Cerebellar nuclear complex (tissue), 1 donor: ENCODE measurements around the gene EIF4A2.
"Not testable (repeated sequence)": the region's sequence is repeated elsewhere in the genome, so short reads cannot be mapped to it uniquely, and the experiment has no call there.

Source experiments
- DNase-seq, 2 experiments: peaks; one replicate each; lab custom pipeline; 2025; lab: John Stamatoyannopoulos, UW

The EIF4A2 gene

DNA sequence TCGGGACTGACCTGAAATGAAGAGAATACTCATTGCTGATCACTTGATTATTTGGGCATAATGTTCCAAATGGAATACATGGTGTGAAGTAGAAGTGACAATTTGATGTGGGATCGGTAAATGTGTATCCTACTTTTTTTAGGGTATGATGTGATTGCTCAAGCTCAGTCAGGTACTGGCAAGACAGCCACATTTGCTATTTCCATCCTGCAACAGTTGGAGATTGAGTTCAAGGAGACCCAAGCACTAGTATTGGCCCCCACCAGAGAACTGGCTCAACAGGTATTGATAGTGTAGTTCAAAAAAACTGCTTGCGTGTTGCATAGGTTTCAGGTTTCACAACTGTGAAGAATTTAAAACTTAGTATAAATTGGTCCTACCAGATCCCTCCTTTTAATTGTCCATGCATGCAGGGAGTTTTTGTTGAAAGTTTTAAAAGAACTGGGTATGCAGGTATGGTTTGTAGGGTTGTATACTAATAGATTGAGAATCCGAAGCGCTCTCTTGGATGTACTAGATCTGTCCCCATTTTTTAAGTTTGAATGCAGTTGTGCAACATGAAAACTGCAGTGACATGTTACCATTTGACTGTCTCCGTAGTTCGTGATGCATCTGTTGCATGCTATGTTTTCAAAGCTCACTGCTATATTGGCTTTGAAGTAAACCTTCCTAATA is 1.6 kb downstream of the EIF4A2 start:
- DNase-seq: no peak

DNA sequence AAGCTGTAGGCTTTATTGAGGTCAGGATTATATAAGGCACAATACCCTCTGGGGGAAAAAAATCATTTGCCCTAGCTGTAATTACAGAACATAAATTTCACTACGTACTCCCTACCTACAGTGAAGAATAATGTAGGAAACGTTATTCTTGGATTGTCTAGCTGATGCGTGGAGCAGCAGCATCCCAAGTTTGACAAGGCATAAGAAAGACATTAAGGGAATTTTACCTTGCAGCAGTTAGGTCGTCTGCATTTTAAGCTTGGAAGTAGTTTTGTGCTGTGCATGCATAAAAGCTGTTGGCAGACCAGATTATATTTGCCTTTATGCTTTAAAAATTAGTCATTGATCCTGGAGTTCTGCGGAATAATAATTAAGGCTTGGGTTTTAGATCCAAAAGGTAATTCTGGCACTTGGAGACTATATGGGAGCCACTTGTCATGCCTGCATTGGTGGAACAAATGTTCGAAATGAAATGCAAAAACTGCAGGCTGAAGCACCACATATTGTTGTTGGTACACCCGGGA is 2.2 kb downstream of the EIF4A2 start:
- DNase-seq: no peak

DNA sequence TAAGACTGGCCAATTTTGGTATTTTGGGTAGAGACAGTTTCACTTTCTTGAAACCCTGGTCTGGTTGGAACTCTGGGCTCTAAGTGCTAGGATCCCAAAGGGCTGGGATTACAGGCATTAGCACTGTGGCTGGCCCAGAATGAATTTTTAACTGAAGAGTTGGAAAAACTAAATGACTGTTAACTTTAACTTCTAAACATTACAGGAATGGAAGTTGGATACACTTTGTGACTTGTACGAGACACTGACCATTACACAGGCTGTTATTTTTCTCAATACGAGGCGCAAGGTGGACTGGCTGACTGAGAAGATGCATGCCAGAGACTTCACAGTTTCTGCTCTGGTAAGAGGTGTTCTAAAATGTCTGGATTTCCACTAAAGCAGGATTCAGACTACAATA is 3.5 kb downstream of the EIF4A2 start:
- no peak for DNase-seq

DNA sequence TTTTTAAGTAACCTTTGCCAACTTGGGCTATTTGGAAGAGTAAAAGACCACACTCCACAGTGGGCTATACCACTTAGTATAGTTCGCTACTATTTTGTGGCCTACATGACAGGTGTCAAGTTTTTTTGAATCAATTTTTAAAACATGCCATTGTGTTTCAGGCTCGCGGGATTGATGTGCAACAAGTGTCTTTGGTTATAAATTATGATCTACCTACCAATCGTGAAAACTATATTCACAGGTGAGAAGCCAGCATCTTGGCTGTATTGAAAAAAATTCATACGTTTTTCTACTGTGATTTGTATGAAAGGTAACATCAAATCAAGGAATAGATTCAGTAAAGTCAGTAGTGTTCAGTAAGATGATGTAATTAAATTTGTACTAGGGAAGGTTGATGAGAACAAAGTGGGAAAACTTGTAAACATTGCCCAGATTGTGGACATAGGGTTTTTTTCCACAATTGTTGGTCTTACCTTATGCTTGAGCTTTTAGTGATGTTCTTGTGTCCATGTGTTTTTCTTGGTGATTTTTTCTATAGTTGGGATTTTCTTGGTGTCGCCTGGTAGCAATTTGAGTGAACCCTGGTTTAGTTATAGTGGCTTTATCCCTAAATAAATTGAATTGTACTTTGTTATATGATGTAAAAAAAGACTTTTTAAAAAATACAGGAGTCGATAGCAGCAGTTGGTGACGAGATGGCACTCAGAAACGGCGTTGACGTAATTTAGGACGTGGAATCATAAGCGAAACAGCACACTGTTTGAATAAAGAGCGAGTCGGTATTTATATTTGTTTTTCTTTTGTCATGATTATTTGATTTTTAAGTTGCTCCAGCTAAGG is 4.5 kb downstream of the EIF4A2 start:
- no peak for DNase-seq

DNA sequence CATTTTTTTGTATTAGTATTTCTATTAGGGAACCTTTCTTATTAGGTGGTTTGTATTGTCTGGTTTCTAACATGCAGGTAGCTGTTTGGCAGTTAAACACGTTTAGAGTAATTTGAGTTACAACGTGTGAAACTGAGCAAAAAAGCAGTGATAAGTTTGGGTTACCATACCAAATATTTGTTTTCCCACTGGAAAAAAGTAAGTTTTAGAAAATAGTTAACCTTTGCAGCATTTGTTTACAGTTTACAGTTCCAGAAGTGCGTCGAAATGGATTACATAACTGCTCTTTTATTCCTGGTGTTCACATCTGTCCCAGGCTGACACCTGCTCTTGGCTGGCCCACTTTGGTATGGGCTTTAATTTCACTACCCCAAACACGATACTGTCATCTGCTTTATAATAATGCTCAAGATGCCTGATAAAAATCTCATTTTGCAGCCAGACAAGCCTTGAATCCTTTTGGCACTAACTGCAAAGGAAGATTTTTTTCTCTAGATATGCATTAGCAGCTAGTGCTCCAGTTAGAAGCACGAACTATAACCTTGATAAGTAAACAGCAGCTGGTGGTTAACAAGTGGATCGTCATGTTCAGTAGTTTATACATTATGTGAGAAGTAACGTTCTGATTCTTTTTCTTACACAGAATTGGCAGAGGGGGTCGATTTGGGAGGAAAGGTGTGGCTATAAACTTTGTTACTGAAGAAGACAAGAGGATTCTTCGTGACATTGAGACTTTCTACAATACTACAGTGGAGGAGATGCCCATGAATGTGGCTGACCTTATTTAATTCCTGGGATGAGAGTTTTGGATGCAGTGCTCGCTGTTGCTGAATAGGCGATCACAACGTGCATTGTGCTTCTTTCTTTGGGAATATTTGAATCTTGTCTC is 5.3 kb downstream of the EIF4A2 start:
- no peak for DNase-seq

DNA sequence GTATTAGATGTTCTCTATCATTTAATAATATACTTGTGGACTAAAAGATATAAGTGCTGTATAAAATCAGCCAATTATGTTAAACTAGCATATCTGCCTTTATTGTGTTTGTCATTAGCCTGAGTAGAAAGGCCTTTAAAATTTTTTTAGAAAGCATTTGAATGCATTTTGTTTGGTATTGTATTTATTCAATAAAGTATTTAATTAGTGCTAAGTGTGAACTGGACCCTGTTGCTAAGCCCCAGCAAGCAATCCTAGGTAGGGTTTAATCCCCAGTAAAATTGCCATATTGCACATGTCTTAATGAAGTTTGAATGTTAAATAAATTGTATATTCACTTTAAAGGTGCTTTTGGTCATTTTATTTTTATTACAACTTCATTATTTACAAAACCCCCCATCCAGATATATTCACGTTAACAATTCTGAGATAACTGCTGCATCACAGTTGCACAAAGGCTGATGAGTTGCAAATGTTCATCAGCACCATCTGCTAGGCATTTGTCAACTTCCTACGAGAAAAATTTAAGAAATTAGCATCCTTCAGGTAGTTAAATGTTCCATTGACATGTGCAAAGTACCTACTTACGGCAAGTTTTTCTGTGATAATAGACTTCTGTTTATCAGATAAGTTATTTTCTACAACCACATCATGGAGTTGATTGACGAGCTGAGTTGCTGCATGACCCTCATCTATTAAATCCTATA is 6.3 kb downstream of the EIF4A2 start:
- no peak for DNase-seq

DNA sequence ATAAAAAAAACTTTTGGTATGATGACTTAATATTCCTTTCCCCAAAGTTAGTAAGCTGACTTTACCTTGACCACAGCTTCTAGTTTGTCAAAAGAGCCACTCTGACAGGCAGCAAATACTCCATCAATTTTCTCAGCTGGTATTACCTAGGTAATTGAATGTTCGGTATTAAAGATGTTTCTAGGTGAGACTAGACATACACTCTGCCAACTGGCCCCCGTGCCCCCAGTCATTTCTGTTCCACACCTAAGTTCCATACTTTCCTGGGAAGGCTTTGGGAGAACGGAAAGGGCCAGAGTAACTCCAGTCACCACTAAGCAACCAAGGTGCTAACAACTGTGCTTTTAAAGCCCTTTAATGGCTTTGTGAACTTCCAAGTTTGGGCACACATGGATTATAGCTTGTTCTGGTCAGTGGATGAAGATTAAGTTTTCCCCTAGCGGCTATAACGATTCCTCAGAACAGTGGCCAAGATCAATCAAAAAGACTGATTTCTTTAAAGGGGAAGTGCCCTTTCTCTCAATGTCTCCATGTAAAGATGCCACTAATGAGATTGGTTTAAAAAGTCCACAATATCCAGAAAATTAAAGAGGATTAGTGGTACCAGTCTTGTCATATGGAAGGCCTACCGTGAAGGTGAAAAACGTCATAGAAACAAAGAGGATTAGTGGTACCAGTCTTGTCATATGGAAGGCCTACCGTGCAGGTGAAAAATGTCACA is 7.0 kb downstream of the EIF4A2 start:
- DNase-seq: no peak

DNA sequence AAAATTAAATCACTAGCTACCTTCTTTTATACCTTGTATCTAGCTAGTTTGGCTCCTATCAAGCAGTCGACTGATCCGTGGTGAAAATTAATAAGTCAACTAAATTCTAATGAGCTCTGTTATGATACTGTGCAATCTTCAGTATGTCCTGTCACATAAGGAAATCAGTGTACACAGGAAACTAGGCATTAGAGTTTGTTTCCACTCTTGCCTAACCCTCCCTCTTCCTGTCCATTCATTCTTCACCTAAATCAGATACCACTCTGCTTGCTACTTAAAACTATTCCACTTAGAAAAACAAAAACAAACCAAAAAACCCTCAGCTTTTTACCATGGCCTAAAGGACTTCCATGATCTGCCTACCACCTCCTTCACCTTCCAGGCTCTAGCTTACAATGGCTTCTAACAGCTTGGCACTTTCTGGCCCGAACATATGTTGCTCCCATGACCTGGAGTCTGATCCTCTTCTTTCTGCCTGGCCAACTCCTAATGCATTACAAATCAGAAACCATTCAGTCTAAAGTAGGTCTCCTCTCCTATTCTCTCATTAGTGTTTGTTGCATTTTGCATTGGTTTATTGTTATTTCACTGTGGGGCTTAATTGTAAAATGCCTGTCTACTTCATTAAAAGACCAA is 15.0 kb downstream of the EIF4A2 start:
- DNase-seq: no peak

DNA sequence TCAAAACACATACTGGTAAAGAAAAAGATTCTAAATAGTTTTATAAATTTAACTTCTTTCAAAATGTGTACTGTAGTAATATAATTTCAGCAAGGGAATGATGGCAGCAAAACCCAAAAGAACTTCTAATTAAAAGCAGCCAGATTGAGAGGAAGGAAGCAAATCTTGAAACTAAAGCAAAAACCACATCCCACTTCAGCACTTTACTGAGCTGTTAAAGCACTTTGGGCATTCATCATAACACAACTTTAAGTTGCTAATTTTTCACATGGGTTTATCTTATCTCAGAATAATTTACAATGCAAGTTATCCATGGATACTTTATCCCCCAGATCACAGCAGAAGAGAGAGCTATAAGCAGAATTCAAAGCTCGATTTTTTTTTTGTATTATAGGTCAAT is 16.9 kb downstream of the EIF4A2 start:
- no peak for DNase-seq

DNA sequence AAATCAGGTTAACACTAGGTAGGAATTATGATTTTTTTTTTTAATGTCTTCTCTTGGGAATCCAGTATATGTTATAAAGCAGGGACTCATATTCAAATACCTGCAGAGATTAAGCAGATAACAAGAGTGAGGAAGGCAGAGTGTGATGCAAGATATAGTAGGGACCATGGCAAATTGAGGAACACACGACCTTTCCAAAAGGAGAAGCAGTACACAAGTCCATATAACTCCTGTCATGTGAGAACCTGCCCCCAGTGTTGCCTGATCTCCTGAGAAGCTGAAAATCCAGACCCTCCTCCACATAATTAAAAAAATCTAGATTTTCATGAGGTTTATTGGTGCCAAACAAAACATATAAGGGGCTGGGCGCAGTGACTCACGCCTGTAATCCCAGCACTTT is 19.3 kb downstream of the EIF4A2 start:
- no peak for DNase-seq

DNA sequence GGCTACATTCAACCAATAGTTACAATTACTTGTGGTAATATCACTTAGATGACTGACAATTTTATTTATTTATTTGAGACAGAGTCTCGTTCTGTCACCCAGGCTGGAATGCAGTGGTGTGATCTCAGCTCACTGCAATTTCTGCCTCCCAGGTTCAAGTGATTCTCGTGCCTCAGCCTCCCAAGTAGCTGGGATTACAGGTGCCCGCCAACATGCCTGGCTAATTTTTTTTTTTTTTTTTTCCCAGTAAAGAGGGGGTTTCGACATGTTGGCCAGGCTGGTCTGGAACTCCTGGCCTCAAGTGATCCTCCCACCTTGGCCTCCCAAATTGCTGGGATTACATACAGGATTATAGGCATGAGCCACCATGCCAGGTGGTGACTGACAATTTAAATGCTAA is 20.1 kb downstream of the EIF4A2 start:
- not testable (repeated sequence) for DNase-seq

DNA sequence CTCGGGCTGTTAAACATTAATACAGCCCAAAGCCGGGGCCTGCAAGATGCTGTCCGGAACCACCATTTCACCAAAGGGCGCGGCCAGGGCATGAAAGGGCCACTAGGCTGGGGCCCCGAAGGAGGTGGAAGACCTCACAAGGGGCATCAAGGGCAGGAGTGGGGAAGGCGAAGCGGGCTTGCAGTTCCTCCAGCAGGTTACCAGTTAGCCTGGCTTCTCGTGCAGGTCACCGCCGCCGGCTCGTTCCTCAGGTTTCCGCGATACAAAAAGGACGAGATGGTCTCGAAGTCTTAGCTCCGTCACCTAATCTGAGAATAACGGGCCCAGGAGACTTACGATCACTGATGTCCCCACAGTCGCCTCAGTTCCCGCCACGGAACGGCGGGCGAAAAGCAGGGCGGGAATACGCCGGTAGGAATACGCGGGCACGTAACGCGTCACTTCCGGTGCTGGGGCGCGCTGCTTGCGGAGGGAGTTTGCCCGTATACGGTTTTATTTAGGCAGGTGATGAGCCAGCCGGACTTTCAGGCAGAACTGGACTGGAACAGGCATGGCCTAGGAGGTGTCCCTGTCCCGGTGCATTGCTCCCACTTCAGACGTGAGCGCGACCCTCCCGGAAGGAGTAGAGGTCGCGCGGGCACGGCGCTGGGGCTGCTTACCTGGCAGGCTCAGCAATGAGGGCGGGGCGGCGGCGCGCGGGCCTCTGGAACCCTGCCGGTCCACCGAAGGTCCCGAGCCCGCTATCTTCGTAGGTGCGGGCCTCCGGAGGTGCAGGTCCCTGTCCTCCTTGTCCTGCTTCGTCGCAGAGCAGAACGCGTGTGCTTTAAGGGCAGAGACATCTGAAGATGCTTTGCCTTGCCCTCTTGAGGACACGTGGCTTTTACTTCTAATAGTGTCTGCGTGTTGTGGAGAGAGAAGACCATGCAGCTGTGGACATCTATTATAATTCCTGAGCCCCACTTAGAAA is 23.0 kb downstream of the EIF4A2 start, which contains the start of gene RFC4:
Gene RFC4, minus strand, starts transcription at position 394 of the 967 bp plus-strand sequence. CDS start 1,769 bp downstream, outside the sequence.
- peak in 1 of 2 experiments; percentile 73 for DNase-seq

DNA sequence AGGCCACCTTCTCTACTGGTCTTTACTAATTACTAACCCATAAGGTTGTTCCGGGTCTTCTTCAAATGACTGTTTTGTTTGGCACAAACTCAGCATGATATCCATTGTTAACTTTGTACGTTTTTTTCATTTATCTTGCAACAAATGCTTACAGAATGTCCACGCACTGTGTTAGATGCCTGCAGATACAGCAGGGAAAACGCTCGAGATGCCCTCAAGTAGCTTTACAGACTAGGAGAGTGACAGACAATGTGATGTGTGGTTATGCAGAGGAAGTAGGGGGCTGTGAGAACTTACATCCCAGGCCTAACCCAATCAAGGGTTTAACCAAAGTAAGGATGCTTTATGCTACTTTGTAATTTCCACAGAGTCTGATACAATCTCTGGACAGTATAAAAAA is 23.9 kb downstream of the EIF4A2 start:
- DNase-seq: no peak

DNA sequence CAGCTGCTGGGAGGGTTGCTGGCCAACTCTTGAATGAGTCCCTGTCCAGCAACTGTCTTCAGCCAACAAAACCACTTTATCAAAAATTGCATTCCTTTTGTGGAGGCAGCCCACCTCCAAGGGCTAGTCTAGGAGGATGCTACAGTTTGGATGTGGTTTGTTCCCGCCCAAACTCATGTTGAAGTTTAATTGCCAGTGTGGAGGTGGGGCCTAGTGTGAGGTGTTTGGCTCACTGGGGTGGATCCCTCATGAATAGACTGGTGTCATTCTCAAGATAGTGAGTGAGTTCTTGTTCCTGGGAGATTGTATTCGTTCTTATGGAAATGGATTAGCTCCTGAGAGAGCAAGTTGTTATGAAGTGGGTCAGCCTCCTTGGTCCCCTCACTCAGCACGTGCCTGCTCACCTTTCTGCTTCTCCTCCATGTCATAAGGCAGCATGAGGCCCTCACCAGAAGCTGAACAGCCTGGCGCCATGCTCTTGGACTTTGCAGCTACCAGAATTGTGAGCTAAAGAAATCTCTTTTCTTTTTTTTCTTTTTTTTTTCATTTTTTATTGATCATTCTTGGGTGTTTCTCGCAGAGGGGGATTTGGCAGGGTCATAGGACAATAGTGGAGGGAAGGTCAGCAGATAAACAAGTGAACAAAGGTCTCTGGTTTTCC is 27.1 kb downstream of the EIF4A2 start:
- DNase-seq: no peak

DNA sequence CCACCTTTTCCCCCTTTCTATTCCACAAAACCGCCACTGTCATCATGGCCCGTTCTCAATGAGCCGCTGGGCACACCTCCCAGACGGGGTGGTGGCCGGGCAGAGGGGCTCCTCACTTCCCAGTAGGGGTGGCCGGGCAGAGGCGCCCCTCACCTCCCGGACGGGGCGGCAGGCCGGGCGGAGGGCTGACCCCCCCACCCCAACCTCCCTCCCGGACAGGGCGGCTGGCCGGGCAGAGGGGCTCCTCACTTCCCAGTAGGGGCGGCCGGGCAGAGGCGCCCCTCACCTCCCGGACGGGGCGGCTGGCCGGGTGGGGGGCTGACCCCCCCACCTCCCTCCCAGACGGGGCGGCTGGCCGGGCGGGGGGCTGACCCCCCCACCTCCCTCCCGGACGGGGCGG is 27.9 kb downstream of the EIF4A2 start:
- DNase-seq: not testable (repeated sequence)

DNA sequence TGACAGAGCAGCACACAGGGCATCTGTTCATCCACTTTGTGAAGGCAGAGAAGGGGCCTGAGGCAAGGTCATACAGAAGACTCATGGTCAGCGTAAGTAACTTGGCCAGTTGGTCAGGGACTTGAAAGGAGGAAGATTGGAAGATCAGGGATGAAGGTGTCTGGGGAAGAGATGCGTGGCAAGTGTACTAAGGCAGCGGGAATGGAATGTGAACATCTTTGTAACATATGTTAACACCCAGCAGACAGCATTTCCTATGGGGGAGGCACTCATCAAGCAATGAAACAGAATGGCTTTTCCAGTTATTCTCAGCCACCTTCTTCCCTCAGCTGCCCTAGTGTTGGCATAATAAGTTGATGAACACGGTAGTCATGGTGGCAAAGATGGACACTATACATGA is 30.7 kb downstream of the EIF4A2 start:
- DNase-seq: no peak

DNA sequence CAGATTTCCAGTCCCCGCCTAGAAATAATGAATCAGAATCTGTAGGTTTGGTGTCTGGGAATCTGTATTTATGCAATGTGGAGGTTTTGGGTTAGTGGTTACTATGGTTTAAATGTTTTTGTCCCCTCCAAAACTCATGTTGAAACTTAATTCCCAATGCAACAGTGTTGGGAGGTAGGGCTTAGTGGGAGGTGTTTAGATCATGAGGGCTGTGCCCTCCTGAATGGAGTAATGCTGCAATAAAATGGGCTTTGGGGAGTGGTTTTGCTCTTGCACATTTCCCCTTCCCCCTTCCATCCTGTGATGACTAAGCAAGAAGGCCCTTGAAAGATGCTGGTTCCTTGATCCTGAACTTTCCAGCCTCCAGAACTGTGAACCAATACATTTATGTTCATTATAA is 32.1 kb downstream of the EIF4A2 start:
- DNase-seq: no peak

DNA sequence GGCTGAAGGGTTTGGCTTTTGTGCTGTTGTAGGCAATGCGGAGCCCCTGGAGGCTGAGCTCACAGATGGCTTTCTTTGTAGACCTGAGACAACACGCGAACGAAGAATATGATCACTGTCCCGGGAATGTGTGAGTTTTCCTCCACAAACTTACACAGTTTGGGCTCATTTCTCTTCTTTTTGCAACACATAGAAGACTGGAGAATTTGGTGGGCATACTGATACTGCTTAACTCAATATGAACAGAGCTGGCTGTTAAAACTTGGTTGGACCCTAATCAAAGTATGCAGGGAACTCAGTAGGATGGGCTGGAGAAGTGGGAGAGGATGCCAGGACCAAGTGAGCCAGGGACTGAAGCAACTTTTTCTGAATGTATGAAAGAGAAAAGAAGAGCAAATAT is 35.1 kb downstream of the EIF4A2 start:
- no peak for DNase-seq

DNA sequence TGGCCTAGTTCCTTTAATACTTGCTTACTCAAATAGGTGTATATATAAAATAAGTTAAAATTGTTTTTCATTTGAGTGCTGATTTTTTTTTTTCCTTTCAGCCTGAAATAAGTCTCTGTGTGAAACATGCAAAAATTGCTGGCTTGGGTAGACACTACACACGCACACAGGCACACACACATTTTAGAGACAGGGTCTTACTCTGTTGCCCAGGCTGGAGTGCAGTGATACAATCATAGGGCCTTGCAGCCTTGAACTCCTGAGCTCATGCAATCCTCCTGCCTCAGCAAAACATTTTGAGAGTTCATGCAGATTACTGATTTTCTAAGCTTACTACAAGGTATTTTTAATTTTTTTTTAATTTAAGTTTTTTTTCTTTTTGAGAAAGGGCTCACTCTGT is 35.6 kb downstream of the EIF4A2 start:
- no peak for DNase-seq
